ENCODE data around the gene RFX1.
"Not testable (repeated sequence)": the region's sequence is repeated elsewhere in the genome, so short reads cannot be mapped to it uniquely, and the experiment has no call there.

The RFX1 gene

GRCh38 chr19:14026652-14027192 lies 20.6 kb upstream of the RFX1 start:
- DNase-seq = not testable (repeated sequence)

- DNase-seq = peak; percentile 53
Observed at GRCh38 chr19:14023404-14024235, 17.5 kb upstream of the RFX1 start.

GRCh38 chr19:14022469-14022868 lies 16.3 kb upstream of the RFX1 start:
- DNase-seq = no peak

GRCh38 chr19:14021474-14021873 lies 15.4 kb upstream of the RFX1 start:
- no peak for DNase-seq

- not testable (repeated sequence) for DNase-seq
Observed at GRCh38 chr19:14019739-14020138, 13.6 kb upstream of the RFX1 start.

GRCh38 chr19:14019100-14019499 lies 13.0 kb upstream of the RFX1 start:
- DNase-seq = no peak

GRCh38 chr19:14015524-14016035 lies 9.5 kb upstream of the RFX1 start:
- no peak for DNase-seq

GRCh38 chr19:14012378-14012915 lies 6.3 kb upstream of the RFX1 start:
- no peak for DNase-seq

GRCh38 chr19:14006766-14007562 lies 844 bp upstream of the RFX1 start:
- DNase-seq = peak; percentile 87

GRCh38 chr19:14005349-14006084 lies 603 bp downstream of the RFX1 start:
- DNase-seq = peak; percentile 93

GRCh38 chr19:14004619-14005348 lies 1.3 kb downstream of the RFX1 start:
- no peak for DNase-seq

- peak; percentile 19 for DNase-seq
Observed at GRCh38 chr19:14003251-14004055, 2.7 kb downstream of the RFX1 start.

GRCh38 chr19:14002571-14003250 lies 3.4 kb downstream of the RFX1 start:
- DNase-seq = no peak

GRCh38 chr19:14000691-14001375 lies 5.3 kb downstream of the RFX1 start:
- no peak for DNase-seq

GRCh38 chr19:13999085-13999484 lies 7.0 kb downstream of the RFX1 start:
- no peak for DNase-seq

GRCh38 chr19:13998426-13998825 lies 7.7 kb downstream of the RFX1 start:
- no peak for DNase-seq

- no peak for DNase-seq
Observed at GRCh38 chr19:13997631-13997962, 8.5 kb downstream of the RFX1 start.

- no peak for DNase-seq
Observed at GRCh38 chr19:13996928-13997630, 9.0 kb downstream of the RFX1 start.

Measured in stimulated activated CD4-positive, alpha-beta T cell treated with anti-CD3 and anti-CD28 coated beads, Interleukin-15, amount 100 ng/mL, for 24 hours (primary cell).